ENCODE results near the gene CLIC6. TPM values are rescaled to one million over a fixed set of nuclear protein-coding genes. Genes with fewer than 3 reads are reported as not detected.

CLIC6 gene
- total RNA-seq, 1 experiment from 2014 or later: 0.24 TPM

DNA sequence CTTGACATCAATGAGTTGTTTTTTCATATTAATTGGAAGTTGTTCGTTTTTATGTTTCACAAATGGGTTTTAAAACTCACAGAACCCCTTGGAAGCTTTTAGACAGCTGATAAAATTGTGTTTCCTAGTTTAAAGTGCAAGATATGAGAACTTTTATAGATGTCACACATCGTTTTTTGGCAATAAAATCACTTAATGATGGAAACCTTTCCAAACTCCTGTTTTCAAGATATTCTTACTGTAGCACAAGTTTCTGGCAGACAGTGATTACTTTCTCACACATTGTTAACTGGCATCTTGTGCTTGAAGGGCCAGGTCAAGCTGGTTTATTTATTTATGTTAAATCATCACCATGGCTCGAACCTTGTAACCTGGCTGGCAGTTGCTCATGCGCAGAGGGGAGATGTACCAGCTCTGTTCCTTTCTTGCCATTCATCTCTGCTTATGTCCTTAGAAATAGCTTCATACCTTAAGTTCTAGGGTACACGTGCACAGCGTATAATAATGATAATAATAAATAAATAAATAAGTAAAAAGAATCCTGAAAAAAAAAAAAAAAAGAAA lies 43.7 kb upstream of the CLIC6 start:
- no peaks in the 10 kb centered on the region for H3K36me3 Mint-ChIP-seq (ENCODE audit: insufficient read depth, unreplicated experiment)
- BruUV-seq (replicated peaks): no TSS peak
- intact Hi-C loops (cut with micrococcal nuclease; ENCODE audit: unreplicated experiment): no loop called here
- CTCF ChIA-PET: interaction anchor here (0.7 kb wide), 1 partner anchor 798 kb away, joined by 4 read pairs; no protein-coding TSS in a partner anchor
- no peaks in the 10 kb centered on the region for H3K9me3 Mint-ChIP-seq (ENCODE audit: low read depth, unreplicated experiment)
- H3K4me1 Mint-ChIP-seq (ENCODE audit: low read depth, unreplicated experiment): no peaks in the 10 kb centered on the region
- H3K27me3 Mint-ChIP-seq (ENCODE audit: unreplicated experiment): peaks cover 49% of the 10 kb centered on the region
- TF ChIP-seq, protein P1, sequence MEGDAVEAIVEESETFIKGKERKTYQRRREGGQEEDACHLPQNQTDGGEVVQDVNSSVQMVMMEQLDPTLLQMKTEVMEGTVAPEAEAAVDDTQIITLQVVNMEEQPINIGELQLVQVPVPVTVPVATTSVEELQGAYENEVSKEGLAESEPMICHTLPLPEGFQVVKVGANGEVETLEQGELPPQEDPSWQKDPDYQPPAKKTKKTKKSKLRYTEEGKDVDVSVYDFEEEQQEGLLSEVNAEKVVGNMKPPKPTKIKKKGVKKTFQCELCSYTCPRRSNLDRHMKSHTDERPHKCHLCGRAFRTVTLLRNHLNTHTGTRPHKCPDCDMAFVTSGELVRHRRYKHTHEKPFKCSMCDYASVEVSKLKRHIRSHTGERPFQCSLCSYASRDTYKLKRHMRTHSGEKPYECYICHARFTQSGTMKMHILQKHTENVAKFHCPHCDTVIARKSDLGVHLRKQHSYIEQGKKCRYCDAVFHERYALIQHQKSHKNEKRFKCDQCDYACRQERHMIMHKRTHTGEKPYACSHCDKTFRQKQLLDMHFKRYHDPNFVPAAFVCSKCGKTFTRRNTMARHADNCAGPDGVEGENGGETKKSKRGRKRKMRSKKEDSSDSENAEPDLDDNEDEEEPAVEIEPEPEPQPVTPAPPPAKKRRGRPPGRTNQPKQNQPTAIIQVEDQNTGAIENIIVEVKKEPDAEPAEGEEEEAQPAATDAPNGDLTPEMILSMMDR (IDR thresholded peaks at IDR 0.05; ENCODE audit: unreplicated experiment): no peak
- no peak overlapping the region for H3K4me3 Mint-ChIP-seq (ENCODE audit: low read depth, unreplicated experiment)
- no peak overlapping the region for H3K27ac Mint-ChIP-seq (ENCODE audit: unreplicated experiment)
- no peak for DNase-seq

DNA sequence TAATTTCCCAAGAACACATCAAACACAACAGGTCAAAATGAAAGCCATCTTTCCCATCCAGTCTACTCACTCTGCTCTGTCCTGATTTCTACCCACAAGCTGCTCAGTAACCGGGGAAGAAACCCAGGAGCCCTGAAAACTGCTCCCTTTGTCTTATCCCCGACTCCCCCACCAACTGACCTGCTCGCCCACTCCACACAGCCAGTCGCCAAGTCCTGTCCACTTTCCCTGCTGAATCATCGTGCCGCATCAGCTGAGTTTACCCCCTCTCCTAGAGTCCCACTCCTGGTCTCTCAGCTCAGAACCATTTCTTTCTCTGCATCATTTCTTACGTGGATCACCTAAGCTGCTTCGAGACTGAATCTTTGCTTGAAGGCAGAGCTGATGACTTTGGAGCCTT lies 42.7 kb upstream of the CLIC6 start:
- no TSS peak for BruUV-seq (replicated peaks)
- Mint-ChIP-seq H3K27ac (ENCODE audit: unreplicated experiment) (no peak overlapping the region), H3K27me3 (ENCODE audit: unreplicated experiment) (peaks cover 47% of the 10 kb centered on the region), H3K9me3 (ENCODE audit: low read depth, unreplicated experiment) (no peaks in the 10 kb centered on the region), H3K4me1 (ENCODE audit: low read depth, unreplicated experiment) (no peaks in the 10 kb centered on the region), H3K36me3 (ENCODE audit: insufficient read depth, unreplicated experiment) (no peaks in the 10 kb centered on the region), H3K4me3 (ENCODE audit: low read depth, unreplicated experiment) (no peak overlapping the region)
- TF ChIP-seq, protein P1 (IDR thresholded peaks at IDR 0.05; ENCODE audit: unreplicated experiment): no peak
- intact Hi-C loops (cut with micrococcal nuclease; ENCODE audit: unreplicated experiment): no loop called here
- no peak for DNase-seq
- CTCF ChIA-PET: no interaction called here

DNA sequence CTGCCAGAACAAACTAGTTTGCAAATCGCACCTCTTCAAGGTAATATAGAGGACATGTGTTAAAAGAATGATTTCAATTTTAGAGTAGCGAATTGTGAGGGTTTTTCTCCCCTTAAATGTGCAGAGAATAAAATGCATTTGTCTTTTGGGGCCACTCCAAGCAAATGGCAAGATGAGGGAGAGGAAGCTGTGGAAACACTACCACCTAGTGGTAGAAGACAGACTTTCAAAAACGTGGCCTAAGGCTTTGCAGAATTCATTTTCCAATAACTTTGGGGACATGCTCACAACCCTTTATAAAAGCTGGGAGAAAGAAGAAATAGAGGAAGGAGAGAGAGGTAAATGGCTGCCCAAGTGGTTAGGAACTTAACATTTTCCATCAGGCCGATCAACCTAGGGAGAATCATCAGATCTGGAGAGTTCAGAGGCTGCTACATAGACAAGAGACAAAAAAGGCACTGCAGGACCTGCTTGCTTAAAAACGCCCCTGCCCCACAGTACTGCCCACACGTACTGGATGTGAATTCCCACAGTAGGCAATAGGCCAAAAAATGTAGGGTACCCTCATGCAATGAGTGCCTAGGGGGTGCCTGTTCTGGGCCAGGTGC lies 38.2 kb upstream of the CLIC6 start:
- CTCF ChIA-PET: interaction anchor here (0.8 to 1.6 kb wide), 3 partner anchors 15 to 263 kb away, joined by 3 to 5 read pairs (median 4); partner anchors contain the start of gene RCAN1
- Mint-ChIP-seq H3K27ac (ENCODE audit: unreplicated experiment) (no peak overlapping the region), H3K9me3 (ENCODE audit: low read depth, unreplicated experiment) (no peaks in the 10 kb centered on the region), H3K36me3 (ENCODE audit: insufficient read depth, unreplicated experiment) (no peaks in the 10 kb centered on the region), H3K4me3 (ENCODE audit: low read depth, unreplicated experiment) (no peak overlapping the region), H3K27me3 (ENCODE audit: unreplicated experiment) (peaks cover 43% of the 10 kb centered on the region), H3K4me1 (ENCODE audit: low read depth, unreplicated experiment) (no peaks in the 10 kb centered on the region)
- BruUV-seq (replicated peaks): no TSS peak
- TF ChIP-seq, protein P1 (IDR thresholded peaks at IDR 0.05; ENCODE audit: unreplicated experiment): peak; percentile 27
- intact Hi-C loops (cut with micrococcal nuclease; ENCODE audit: unreplicated experiment): no loop called here
- DNase-seq: peak; percentile 24

DNA sequence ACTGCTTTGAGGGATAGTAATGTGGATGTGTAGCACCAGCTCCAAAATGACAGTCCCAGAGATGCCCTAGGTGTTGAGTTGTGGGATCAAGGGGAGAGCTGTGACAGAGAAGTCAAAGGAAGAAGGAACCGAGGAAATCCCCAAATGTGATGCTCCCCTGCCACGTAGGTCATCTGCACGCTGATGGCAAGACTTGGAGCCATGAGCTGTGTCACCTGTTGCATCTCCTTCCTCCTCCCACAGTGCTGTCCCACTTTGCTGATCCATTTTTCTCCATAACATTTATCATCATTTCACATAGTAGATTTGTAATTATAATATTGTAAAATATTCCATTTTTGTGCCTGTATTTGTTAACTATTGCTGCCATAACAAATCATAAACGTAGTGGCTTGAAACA lies 36.3 kb upstream of the CLIC6 start:
- TF ChIP-seq, protein P1 (IDR thresholded peaks at IDR 0.05; ENCODE audit: unreplicated experiment): no peak
- Mint-ChIP-seq H3K4me1 (ENCODE audit: low read depth, unreplicated experiment) (no peaks in the 10 kb centered on the region), H3K9me3 (ENCODE audit: low read depth, unreplicated experiment) (no peaks in the 10 kb centered on the region), H3K4me3 (ENCODE audit: low read depth, unreplicated experiment) (no peak overlapping the region), H3K36me3 (ENCODE audit: insufficient read depth, unreplicated experiment) (no peaks in the 10 kb centered on the region), H3K27ac (ENCODE audit: unreplicated experiment) (no peak overlapping the region), H3K27me3 (ENCODE audit: unreplicated experiment) (peaks cover 43% of the 10 kb centered on the region)
- BruUV-seq (replicated peaks): no TSS peak
- CTCF ChIA-PET: no interaction called here
- no peak for DNase-seq
- intact Hi-C loops (cut with micrococcal nuclease; ENCODE audit: unreplicated experiment): no loop called here

All from Calu3 (cell line).